ENCODE measurements around the gene AGPAT4.

Gene AGPAT4

GRCh38 chr6:161214722-161215121, 59.1 kb downstream of the AGPAT4 start:
- Histone ChIP-seq H3K4me1 (no peaks in the 10 kb centered on the region), H3K4me3 (no peak overlapping the region), H3K36me3 (peaks cover 0 to 5% (median 4%) of the 10 kb centered on the region in 3 donors), H3K27ac (no peak overlapping the region), H3K27me3 (no peaks in the 10 kb centered on the region), H3K9me3 (no peaks in the 10 kb centered on the region)
- intact Hi-C loops (cut with DNase I; ENCODE audit: low total_unique reads), result no loop called here
- DNase-seq, result no peak
- TF ChIP-seq CTCF (IDR thresholded peaks at IDR 0.05), result no peak

GRCh38 chr6:161212902-161213301, 61.0 kb downstream of the AGPAT4 start:
- Histone ChIP-seq H3K9me3 (no peaks in the 10 kb centered on the region), H3K36me3 (peaks cover 0 to 5% (median 4%) of the 10 kb centered on the region in 3 donors), H3K4me3 (no peak overlapping the region), H3K27ac (no peak overlapping the region), H3K27me3 (no peaks in the 10 kb centered on the region), H3K4me1 (no peaks in the 10 kb centered on the region)
- intact Hi-C loops (cut with DNase I; ENCODE audit: low total_unique reads), result no loop called here
- TF ChIP-seq CTCF (IDR thresholded peaks at IDR 0.05), result no peak
- DNase-seq, result no peak

- Histone ChIP-seq H3K27me3 (no peaks in the 10 kb centered on the region), H3K4me3 (no peak overlapping the region), H3K9me3 (no peaks in the 10 kb centered on the region), H3K4me1 (no peaks in the 10 kb centered on the region), H3K36me3 (peaks cover 0 to 4% (median 3%) of the 10 kb centered on the region in 3 donors), H3K27ac (no peak overlapping the region)
- TF ChIP-seq CTCF (IDR thresholded peaks at IDR 0.05), result no peak
- no peak for DNase-seq
- intact Hi-C loops (cut with DNase I; ENCODE audit: low total_unique reads), result no loop called here
Observed at GRCh38 chr6:161211380-161212035, 62.4 kb downstream of the AGPAT4 start.

- no peaks in the 10 kb centered on the region for H3K4me1 ChIP-seq
- no peak for DNase-seq
- H3K36me3 ChIP-seq, result no peaks in the 10 kb centered on the region
- intact Hi-C loops (cut with DNase I; ENCODE audit: low total_unique reads), result no loop called here
- TF ChIP-seq CTCF (IDR thresholded peaks at IDR 0.05), result no peak
- H3K9me3 ChIP-seq, result no peaks in the 10 kb centered on the region
- no peak overlapping the region for H3K27ac ChIP-seq
- H3K27me3 ChIP-seq, result no peaks in the 10 kb centered on the region
- no peak overlapping the region for H3K4me3 ChIP-seq
Observed at GRCh38 chr6:161210857-161211256, 63.0 kb downstream of the AGPAT4 start.

GRCh38 chr6:161207200-161207599, 66.7 kb downstream of the AGPAT4 start:
- DNase-seq, result no peak

More at GRCh38 chr6:161207200-161207599, 66.7 kb downstream of the AGPAT4 start:
- no peaks in the 10 kb centered on the region for H3K27me3 ChIP-seq
- TF ChIP-seq CTCF (IDR thresholded peaks at IDR 0.05), result no peak
- H3K9me3 ChIP-seq, result no peaks in the 10 kb centered on the region
- intact Hi-C loops (cut with DNase I; ENCODE audit: low total_unique reads), result no loop called here
- H3K4me1 ChIP-seq, result no peaks in the 10 kb centered on the region
- no peak overlapping the region for H3K4me3 ChIP-seq
- H3K36me3 ChIP-seq, result no peaks in the 10 kb centered on the region
- H3K27ac ChIP-seq, result no peak overlapping the region

Data from tibial artery (tissue), 4 donors.